Vagina (tissue), 2 donors: ENCODE data around the gene FBXW11.

Experiments
- CTCF ChIP-seq, 3 experiments: fragments of 450-650 bp in 2 of 3; fragments of 200-600 bp in 1 of 3; sonication (generic) in 1 of 3; IDR thresholded peaks; one replicate each; pipeline ENCODE4 v1.5.1; 2017 to 2019; ENCODE audit warnings: antibody characterized with exemption in 3 of 3, mild to moderate bottlenecking in 2 of 3, moderate library complexity in 2 of 3
- POLR2A ChIP-seq, 2 donors: fragments of 450-650 bp; IDR thresholded peaks; one replicate each; pipeline ENCODE4 v1.6.1; 2017; ENCODE audit warnings: antibody characterized with exemption in 2 of 2, mild to moderate bottlenecking in 2 of 2, moderate library complexity in 2 of 2

- TF ChIP-seq CTCF (IDR thresholded peaks at IDR 0.05) (no peak), POLR2A (IDR thresholded peaks at IDR 0.05) (no peak)
These were observed 158.4 kb downstream of the FBXW11 start for GRCh38 chr5:171848006-171848405.
